H1 (cell line): ENCODE data around the gene LTBR.

Experiments
- CREB1 ChIP-seq: IDR thresholded peaks from 2 replicates; pipeline ENCODE4 v1.6.1; 2012; ENCODE audit warnings: inconsistent platforms
- CTCF ChIP-seq, 3 experiments: IDR thresholded peaks; 1 replicate in 2 of 3; 2 replicates in 1 of 3; pipeline versions ENCODE4 v1.5.1 to v1.6.1; 2011; ENCODE audit warnings: low read length in 3 of 3, mild to moderate bottlenecking in 3 of 3, inconsistent platforms in 2 of 3, low read depth in 1 of 3, moderate library complexity in 1 of 3; ENCODE audit not compliant: insufficient read depth in 1 of 3; ENCODE audit errors: control extremely low read depth in 1 of 3
- JUND ChIP-seq: IDR thresholded peaks from 2 replicates; pipeline ENCODE4 v1.6.1; 2011; ENCODE audit warnings: mild to moderate bottlenecking, improper control_type of control experiment, low read length
- KDM1A ChIP-seq: fragments of 200-600, 300-600 bp; sonication (generic); IDR thresholded peaks from 2 replicates; pipeline ENCODE4 v1.7.1; 2016; ENCODE audit warnings: mild to moderate bottlenecking, low read length, borderline replicate concordance
- POLR2A ChIP-seq, 2 experiments: IDR thresholded peaks; 1 replicate in 1 of 2; 2 replicates in 1 of 2; pipeline ENCODE4 v1.6.1; 2011; ENCODE audit warnings: low read depth in 2 of 2, low read length in 2 of 2, mild to moderate bottlenecking in 2 of 2; ENCODE audit errors: control extremely low read depth in 1 of 2
- RAD21 ChIP-seq, 2 experiments: IDR thresholded peaks in 1 of 2; conservative IDR thresholded peaks in 1 of 2; 2 replicates each; pipeline ENCODE4 v1.6.1; 2011; ENCODE audit warnings: low read depth in 2 of 2, low read length in 2 of 2, improper control_type of control experiment in 1 of 2, inconsistent platforms in 1 of 2, mild to moderate bottlenecking in 1 of 2, moderate library complexity in 1 of 2
- RFX5 ChIP-seq: IDR thresholded peaks from 2 replicates; pipeline ENCODE4 v1.6.1; 2011; ENCODE audit warnings: low read depth, low read length, improper control_type of control experiment, borderline replicate concordance
- SRF ChIP-seq: IDR thresholded peaks from 2 replicates; pipeline ENCODE4 v1.6.1; 2011; ENCODE audit warnings: mild to moderate bottlenecking, low read depth, low read length, moderate library complexity
- USF2 ChIP-seq: IDR thresholded peaks from 2 replicates; pipeline ENCODE4 v1.6.1; 2011; ENCODE audit warnings: low read length, improper control_type of control experiment
- ZNF274 ChIP-seq: IDR thresholded peaks from 2 replicates; pipeline ENCODE4 v1.7.0; 2012; ENCODE audit warnings: low read length, borderline replicate concordance; ENCODE audit errors: extremely low read depth
- TF ChIP-seq, protein P1 (sequence below): IDR thresholded peaks from 2 replicates; pipeline ENCODE4 v1.6.1; 2012; ENCODE audit warnings: inconsistent platforms

DNA sequence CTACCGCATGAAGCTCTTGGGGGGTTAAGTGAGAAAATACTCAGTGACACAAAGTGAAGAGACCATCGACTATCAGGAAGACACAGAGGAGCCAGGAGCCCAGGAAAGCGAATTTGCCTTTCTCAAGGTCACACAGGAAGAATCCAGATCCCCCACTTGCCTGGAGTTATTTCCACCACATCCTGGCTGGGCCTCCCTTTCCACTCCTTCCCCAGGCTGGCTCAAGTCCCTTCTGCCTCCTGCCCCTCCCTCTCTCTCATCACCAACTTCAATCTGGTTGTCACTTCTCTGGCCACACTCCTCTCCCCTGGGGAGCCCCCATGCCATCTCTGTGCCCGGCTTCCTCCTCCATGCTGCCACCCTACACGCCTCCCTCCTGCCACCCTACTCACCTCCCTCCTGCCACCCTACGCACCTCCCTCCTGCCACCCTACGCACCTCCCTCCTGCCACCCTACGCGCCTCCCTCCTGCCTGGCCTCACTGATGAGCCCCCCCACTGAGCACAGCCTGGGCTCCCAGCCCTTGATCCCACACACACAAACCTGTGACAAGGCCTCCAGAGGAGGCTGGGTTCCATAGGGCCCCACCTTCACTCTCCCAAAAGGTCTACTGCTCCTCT, 14.9 kb upstream of the LTBR start:
- TF ChIP-seq, protein P1, sequence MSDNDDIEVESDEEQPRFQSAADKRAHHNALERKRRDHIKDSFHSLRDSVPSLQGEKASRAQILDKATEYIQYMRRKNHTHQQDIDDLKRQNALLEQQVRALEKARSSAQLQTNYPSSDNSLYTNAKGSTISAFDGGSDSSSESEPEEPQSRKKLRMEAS, result no peak
- TF ChIP-seq USF2 (no peak), CTCF (IDR thresholded peaks at IDR 0.05; ENCODE audit: control extremely low read depth in 1 of 3, insufficient read depth in 1 of 3, low read depth in 1 of 3, low read length in 3 of 3) (no peak), JUND (no peak), RFX5 (no peak), POLR2A (IDR thresholded peaks at IDR 0.05; ENCODE audit: control extremely low read depth in 1 of 2, low read depth in 2 of 2, low read length in 2 of 2) (no peak), ZNF274 (no peak), CREB1 (no peak), SRF (no peak), KDM1A (no peak), RAD21 (IDR thresholded peaks at IDR 0.05 in 1 of 2, conservative IDR thresholded peaks at IDR 0.05 in 1 of 2; ENCODE audit: low read depth in 2 of 2, low read length in 2 of 2) (no peak)
